ENCODE results near the gene L1CAM. TPM values are rescaled to one million over a fixed set of nuclear protein-coding genes. Genes with fewer than 3 reads are reported as not detected.

The L1CAM gene
- total and polyA plus RNA-seq, 4 donors = 0.19 to 0.83 (median 0.47) TPM

DNA sequence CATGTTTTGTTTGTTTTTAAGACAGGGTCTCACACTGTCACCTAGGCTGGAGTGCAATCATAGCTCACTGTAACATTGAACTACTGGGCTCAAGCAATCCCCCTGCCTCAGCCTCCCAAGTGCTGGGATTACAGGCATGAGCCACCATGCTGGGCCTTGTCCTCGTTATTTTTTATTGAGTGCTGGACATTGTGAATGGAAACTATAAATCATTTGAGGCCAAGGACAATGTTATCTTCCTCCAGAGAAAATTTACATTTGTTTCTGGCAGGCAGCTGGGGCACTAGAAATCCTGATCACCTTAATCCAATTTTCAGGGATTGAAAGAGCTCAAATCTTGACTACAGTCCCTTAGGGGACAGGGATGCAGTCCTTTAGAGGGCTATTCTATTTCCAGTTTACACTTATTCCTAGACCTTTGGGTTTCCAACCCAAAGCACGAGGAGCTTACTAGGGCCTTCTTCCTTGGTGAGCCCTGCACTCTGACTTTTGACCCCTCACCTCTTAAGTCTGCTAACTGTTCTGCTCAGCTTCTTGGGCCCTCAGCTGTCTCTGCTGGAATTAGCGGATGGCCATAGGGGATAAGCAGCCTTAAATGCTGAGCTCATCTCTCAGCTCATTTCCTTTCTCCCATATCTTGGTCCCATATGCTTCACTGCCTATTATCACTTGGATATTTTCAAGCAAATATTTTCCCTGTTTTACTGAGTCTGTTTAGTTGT lies 32.6 kb downstream of the L1CAM start:
- ATAC-seq (ENCODE audit: insufficient read depth, low FRiP score) (no peak), DNase-seq (no peak)
- H3K9ac ChIP-seq (ENCODE audit: insufficient read depth in 1 of 2, low read length in 2 of 2) = no peak overlapping the region
- H3K4me3 ChIP-seq = no peak overlapping the region
- H3K27ac ChIP-seq (ENCODE audit: low read depth in 1 of 2, low read length in 1 of 2) = no peak overlapping the region
- no peaks in the 10 kb centered on the region for H3K4me1 ChIP-seq (ENCODE audit: control insufficient read depth in 5 of 5, insufficient read depth in 5 of 5, low read length in 5 of 5)
- no peaks in the 10 kb centered on the region for H3K36me3 ChIP-seq (ENCODE audit: control insufficient read depth in 4 of 4, insufficient read depth in 4 of 4, low read length in 4 of 4)
- TF ChIP-seq, protein P1, sequence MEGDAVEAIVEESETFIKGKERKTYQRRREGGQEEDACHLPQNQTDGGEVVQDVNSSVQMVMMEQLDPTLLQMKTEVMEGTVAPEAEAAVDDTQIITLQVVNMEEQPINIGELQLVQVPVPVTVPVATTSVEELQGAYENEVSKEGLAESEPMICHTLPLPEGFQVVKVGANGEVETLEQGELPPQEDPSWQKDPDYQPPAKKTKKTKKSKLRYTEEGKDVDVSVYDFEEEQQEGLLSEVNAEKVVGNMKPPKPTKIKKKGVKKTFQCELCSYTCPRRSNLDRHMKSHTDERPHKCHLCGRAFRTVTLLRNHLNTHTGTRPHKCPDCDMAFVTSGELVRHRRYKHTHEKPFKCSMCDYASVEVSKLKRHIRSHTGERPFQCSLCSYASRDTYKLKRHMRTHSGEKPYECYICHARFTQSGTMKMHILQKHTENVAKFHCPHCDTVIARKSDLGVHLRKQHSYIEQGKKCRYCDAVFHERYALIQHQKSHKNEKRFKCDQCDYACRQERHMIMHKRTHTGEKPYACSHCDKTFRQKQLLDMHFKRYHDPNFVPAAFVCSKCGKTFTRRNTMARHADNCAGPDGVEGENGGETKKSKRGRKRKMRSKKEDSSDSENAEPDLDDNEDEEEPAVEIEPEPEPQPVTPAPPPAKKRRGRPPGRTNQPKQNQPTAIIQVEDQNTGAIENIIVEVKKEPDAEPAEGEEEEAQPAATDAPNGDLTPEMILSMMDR (IDR thresholded peaks at IDR 0.05; ENCODE audit: control extremely low read depth, extremely low read depth) = no peak
- peaks cover 0 to 4% (median under 1%) of the 10 kb centered on the region in 4 donors for H3K9me3 ChIP-seq (ENCODE audit: control insufficient read depth in 4 of 4, insufficient read depth in 3 of 4, low read length in 3 of 4)
- H3K27me3 ChIP-seq (ENCODE audit: control insufficient read depth in 3 of 3, insufficient read depth in 3 of 3, low read length in 2 of 3) = peaks cover 9 to 20% (median 12%) of the 10 kb centered on the region in 3 donors
- 69 to 84% methylated on average over 3 of the region's 3 CpGs for WGBS, 2 donors

DNA sequence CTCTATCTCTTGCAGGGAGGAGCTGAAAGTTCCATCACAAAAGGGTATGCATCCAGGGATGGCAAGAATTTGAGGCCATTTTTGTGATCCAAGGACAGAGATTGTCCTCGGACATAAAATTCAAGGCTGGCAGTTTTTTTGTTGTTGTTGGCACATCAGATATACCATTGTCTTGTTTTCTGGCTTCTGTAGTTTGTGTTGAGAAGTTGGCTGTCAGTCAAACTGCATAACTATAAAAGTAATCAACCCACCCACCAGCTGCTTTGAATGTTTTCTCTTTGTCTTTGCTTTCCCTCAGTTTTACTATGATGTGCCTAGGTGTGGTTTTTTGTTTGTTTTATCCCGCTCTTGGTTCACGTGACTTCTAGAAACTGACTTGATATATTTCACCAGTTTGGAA lies 34.0 kb downstream of the L1CAM start:
- peaks cover 9 to 19% (median 12%) of the 10 kb centered on the region in 3 donors for H3K27me3 ChIP-seq (ENCODE audit: control insufficient read depth in 3 of 3, insufficient read depth in 3 of 3, low read length in 2 of 3)
- 72 to 82% methylated on average over 3 of the region's 3 CpGs for WGBS, 2 donors

DNA sequence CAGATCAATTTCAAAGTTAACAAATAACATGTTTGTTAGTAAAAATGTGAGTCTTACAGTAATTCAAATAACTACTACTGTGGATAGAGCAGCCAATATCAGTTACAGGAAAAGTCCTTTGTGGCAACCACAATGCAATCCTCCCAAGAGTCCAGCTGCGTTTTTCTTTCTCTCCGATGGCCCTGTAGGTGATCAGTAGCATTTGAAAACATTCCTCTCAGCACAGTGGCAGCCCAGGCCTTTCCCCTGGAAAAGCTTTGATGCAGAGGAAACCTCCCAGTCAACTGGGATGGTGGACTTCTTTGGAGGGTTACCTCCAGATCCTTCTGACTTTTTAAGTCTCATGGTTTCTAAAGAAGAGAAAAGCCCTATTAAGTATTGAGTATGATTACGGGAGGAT lies 37.6 kb downstream of the L1CAM start:
- H3K9ac ChIP-seq (ENCODE audit: insufficient read depth in 1 of 2, low read length in 2 of 2) = no peak overlapping the region
- no peak for DNase-seq
- TF ChIP-seq, protein P1 (IDR thresholded peaks at IDR 0.05; ENCODE audit: control extremely low read depth, extremely low read depth) = no peak
- ATAC-seq (ENCODE audit: insufficient read depth, low FRiP score) = no peak
- H3K4me3 ChIP-seq = no peak overlapping the region
- H3K9me3 ChIP-seq (ENCODE audit: control insufficient read depth in 4 of 4, insufficient read depth in 3 of 4, low read length in 3 of 4) = peaks cover 0 to 3% (median 1%) of the 10 kb centered on the region in 4 donors
- H3K27ac ChIP-seq (ENCODE audit: low read depth in 1 of 2, low read length in 1 of 2) = no peak overlapping the region
- H3K4me1 ChIP-seq (ENCODE audit: control insufficient read depth in 5 of 5, insufficient read depth in 5 of 5, low read length in 5 of 5) = no peaks in the 10 kb centered on the region
- H3K27me3 ChIP-seq (ENCODE audit: control insufficient read depth in 3 of 3, insufficient read depth in 3 of 3, low read length in 2 of 3) = peaks cover 0 to 20% (median 11%) of the 10 kb centered on the region in 3 donors
- WGBS, 2 donors = 62 to 70% methylated on average over 3 of the region's 3 CpGs
- H3K36me3 ChIP-seq (ENCODE audit: control insufficient read depth in 4 of 4, insufficient read depth in 4 of 4, low read length in 4 of 4) = no peaks in the 10 kb centered on the region

More for the DNA sequence above, 34.0 kb downstream of the L1CAM start:
- H3K36me3 ChIP-seq (ENCODE audit: control insufficient read depth in 4 of 4, insufficient read depth in 4 of 4, low read length in 4 of 4) = no peaks in the 10 kb centered on the region
- peaks cover 0 to 2% (median 0%) of the 10 kb centered on the region in 4 donors for H3K9me3 ChIP-seq (ENCODE audit: control insufficient read depth in 4 of 4, insufficient read depth in 3 of 4, low read length in 3 of 4)
- TF ChIP-seq, protein P1 (IDR thresholded peaks at IDR 0.05; ENCODE audit: control extremely low read depth, extremely low read depth) = no peak
- H3K27ac ChIP-seq (ENCODE audit: low read depth in 1 of 2, low read length in 1 of 2) = no peak overlapping the region
- H3K9ac ChIP-seq (ENCODE audit: insufficient read depth in 1 of 2, low read length in 2 of 2) = no peak overlapping the region
- H3K4me1 ChIP-seq (ENCODE audit: control insufficient read depth in 5 of 5, insufficient read depth in 5 of 5, low read length in 5 of 5) = no peaks in the 10 kb centered on the region
- ATAC-seq (ENCODE audit: insufficient read depth, low FRiP score) = no peak
- H3K4me3 ChIP-seq = no peak overlapping the region
- no peak for DNase-seq
